IMR-90 (cell line): ENCODE data around the gene GALNT8. TPM values are rescaled to one million over a fixed set of nuclear protein-coding genes. Genes with fewer than 3 reads are reported as not detected.

ENCODE experiments used
- ATAC-seq: fragments of 200-7000 bp; cut with Tn5 transposase; 2 replicates; pipeline ENCODE4 v1.9.1; 2020; ENCODE audit warnings: low read depth, mild to moderate bottlenecking, moderate library complexity
- BruUV-seq: library from RNA; stranded (reverse); fragments of 400-500 nt; replicated peaks from 2 replicates; lab custom pipeline; 2021; lab: Mats Ljungman, UMichigan
- CTCF ChIA-PET: fragments of 300-600 bp; formaldehyde crosslinking; extraction: SDS; loops from one replicate; lab custom pipeline; 2021; ENCODE audit warnings: antibody characterized with exemption; lab: Yijun Ruan, JAX
- POLR2A ChIA-PET: fragments of 300-600 bp; sonication (Branson Sonifier 250); formaldehyde crosslinking; loops from one replicate; lab custom pipeline; 2022; ENCODE audit warnings: antibody characterized with exemption; ENCODE audit not compliant: unreplicated experiment; lab: Charles Lee
- DNase-seq: peaks from one replicate; pipeline ENCODE4 v3.0.0; 2013
- H2AFZ ChIP-seq: replicated peaks from 2 replicates; pipeline ENCODE3; 2013; ENCODE audit warnings: low read length, mild to moderate bottlenecking; ENCODE audit not compliant: poor library complexity
- H2AK5ac ChIP-seq: 2 replicates; pipeline ENCODE4 v1.6.1; 2013; ENCODE audit warnings: low read depth, low read length, inconsistent platforms
- H2AK9ac ChIP-seq: replicated peaks from 2 replicates; pipeline ENCODE3; 2013; ENCODE audit warnings: mild to moderate bottlenecking, low read depth, low read length, moderate library complexity; ENCODE audit not compliant: poor library complexity
- H2BK120ac ChIP-seq: 2 replicates; pipeline ENCODE4 v1.6.1; 2013; ENCODE audit warnings: low read depth, low read length, inconsistent platforms
- H2BK15ac ChIP-seq: 3 replicates; pipeline ENCODE4 v1.6.1; 2013; ENCODE audit warnings: low read depth, low read length, inconsistent platforms
- H2BK20ac ChIP-seq: 2 replicates; pipeline ENCODE4 v1.6.1; 2013; ENCODE audit warnings: low read depth, mild to moderate bottlenecking, inconsistent platforms, low read length, moderate library complexity
- H2BK5ac ChIP-seq: 2 replicates; pipeline ENCODE4 v1.6.1; 2013; ENCODE audit warnings: mild to moderate bottlenecking, low read depth, low read length, inconsistent platforms; ENCODE audit not compliant: poor library complexity, severe bottlenecking
- H3K14ac ChIP-seq: replicated peaks from 2 replicates; pipeline ENCODE4 v1.6.1; 2013; ENCODE audit warnings: low read depth, low read length, inconsistent platforms
- H3K18ac ChIP-seq: 2 replicates; pipeline ENCODE4 v1.6.1; 2013; ENCODE audit warnings: low read depth, low read length, control low read depth
- H3K23ac ChIP-seq: 2 replicates; pipeline ENCODE4 v1.6.1; 2013; ENCODE audit warnings: low read depth, low read length, inconsistent platforms
- H3K27ac ChIP-seq: 2 replicates; pipeline ENCODE4 v1.5.1; 2013; ENCODE audit warnings: mild to moderate bottlenecking, control low read depth, low read length; ENCODE audit not compliant: insufficient read depth
- H3K27me3 ChIP-seq: 2 replicates; pipeline ENCODE4 v1.6.1; 2013; ENCODE audit warnings: low read length; ENCODE audit not compliant: control insufficient read depth, insufficient read depth
- H3K36me3 ChIP-seq: 2 replicates; pipeline ENCODE4 v1.6.1; 2013; ENCODE audit warnings: low read length, mixed read lengths; ENCODE audit not compliant: control insufficient read depth, insufficient read depth
- H3K4ac ChIP-seq: 2 replicates; pipeline ENCODE4 v1.6.1; 2013; ENCODE audit warnings: low read depth, low read length, inconsistent platforms
- H3K4me1 ChIP-seq: 2 replicates; pipeline ENCODE4 v1.6.1; 2013; ENCODE audit warnings: low read length, mixed read lengths; ENCODE audit not compliant: control insufficient read depth, insufficient read depth
- H3K4me2 ChIP-seq: 2 replicates; pipeline ENCODE4 v1.6.1; 2013; ENCODE audit warnings: low read depth, mild to moderate bottlenecking, control low read depth, low read length, moderate library complexity
- H3K4me3 ChIP-seq: 2 replicates; pipeline ENCODE4 v1.5.1; 2013; ENCODE audit warnings: low read depth, mild to moderate bottlenecking, control low read depth, low read length, moderate library complexity; ENCODE audit not compliant: insufficient read depth
- H3K56ac ChIP-seq: 2 replicates; pipeline ENCODE4 v1.6.1; 2013; ENCODE audit warnings: low read length, inconsistent platforms; ENCODE audit not compliant: insufficient read depth; ENCODE audit errors: extremely low read depth
- H3K79me1 ChIP-seq, 2 experiments: 2 replicates each; pipeline ENCODE4 v1.6.1; 2013; ENCODE audit warnings: low read length in 2 of 2, inconsistent platforms in 1 of 2, low read depth in 1 of 2
- H3K9ac ChIP-seq: 2 replicates; pipeline ENCODE4 v1.6.1; 2013; ENCODE audit warnings: low read depth, low read length, control low read depth
- H3K9me1 ChIP-seq: 2 replicates; pipeline ENCODE4 v1.6.1; 2013; ENCODE audit warnings: low read length, inconsistent platforms; ENCODE audit not compliant: insufficient read depth
- H3K9me3 ChIP-seq: 2 replicates; pipeline ENCODE4 v1.6.1; 2013; ENCODE audit warnings: low read length; ENCODE audit not compliant: control insufficient read depth, insufficient read depth
- H4K20me1 ChIP-seq: 2 replicates; pipeline ENCODE4 v1.6.1; 2013; ENCODE audit warnings: low read length, inconsistent platforms; ENCODE audit not compliant: insufficient read depth
- H4K5ac ChIP-seq: 2 replicates; pipeline ENCODE4 v1.6.1; 2013; ENCODE audit warnings: mild to moderate bottlenecking, low read depth, low read length, control low read depth
- H4K8ac ChIP-seq, 2 experiments: 2 replicates each; pipeline ENCODE4 v1.6.1; 2013; ENCODE audit warnings: low read depth in 2 of 2, low read length in 2 of 2, control low read depth in 1 of 2, inconsistent platforms in 1 of 2
- H4K91ac ChIP-seq: 2 replicates; pipeline ENCODE4 v1.6.1; 2013; ENCODE audit warnings: low read depth, low read length, inconsistent platforms; ENCODE audit not compliant: insufficient read depth
- BHLHE40 ChIP-seq: fragments of 150-350 bp; IDR thresholded peaks from 2 replicates; pipeline ENCODE4 v1.6.1; 2016; ENCODE audit warnings: mild to moderate bottlenecking, low read depth, low read length
- CEBPB ChIP-seq: IDR thresholded peaks from 2 replicates; pipeline ENCODE4 v1.6.1; 2012; ENCODE audit warnings: low read depth, low read length, improper control_type of control experiment
- CHD1 ChIP-seq: IDR thresholded peaks from 2 replicates; pipeline ENCODE4 v1.6.1; 2012; ENCODE audit warnings: low read depth, low read length, improper control_type of control experiment
- FOS ChIP-seq: fragments of 150-350 bp; IDR thresholded peaks from 2 replicates; pipeline ENCODE4 v1.6.1; 2016; ENCODE audit warnings: low read depth, low read length
- MAFK ChIP-seq: IDR thresholded peaks from 2 replicates; pipeline ENCODE4 v1.6.1; 2012; ENCODE audit warnings: low read depth, low read length, improper control_type of control experiment
- MAZ ChIP-seq: IDR thresholded peaks from 2 replicates; pipeline ENCODE4 v1.6.1; 2012; ENCODE audit warnings: low read depth, mild to moderate bottlenecking, low read length, improper control_type of control experiment, moderate library complexity, borderline replicate concordance
- MXI1 ChIP-seq: IDR thresholded peaks from 2 replicates; pipeline ENCODE4 v1.6.1; 2012; ENCODE audit warnings: low read depth, mild to moderate bottlenecking, low read length, moderate library complexity, borderline replicate concordance
- NFE2L2 ChIP-seq: fragments of 150-350 bp; IDR thresholded peaks from 2 replicates; pipeline ENCODE4 v1.6.1; 2016; ENCODE audit warnings: low read depth, mild to moderate bottlenecking, low read length
- POLR2A ChIP-seq: IDR thresholded peaks from 2 replicates; pipeline ENCODE4 v1.6.1; 2012; ENCODE audit warnings: mild to moderate bottlenecking, low read depth, low read length
- RAD21 ChIP-seq: IDR thresholded peaks from 2 replicates; pipeline ENCODE4 v1.6.1; 2012; ENCODE audit warnings: low read length, improper control_type of control experiment
- RCOR1 ChIP-seq: IDR thresholded peaks from 2 replicates; pipeline ENCODE4 v1.6.1; 2012; ENCODE audit warnings: mild to moderate bottlenecking, low read length, improper control_type of control experiment; ENCODE audit not compliant: insufficient replicate concordance
- RFX5 ChIP-seq: IDR thresholded peaks from 2 replicates; pipeline ENCODE4 v1.8.0; 2012; ENCODE audit warnings: low read depth, mild to moderate bottlenecking, low read length, moderate library complexity
- SMC3 ChIP-seq: fragments of 150-350 bp; IDR thresholded peaks from 2 replicates; pipeline ENCODE4 v1.6.1; 2016; ENCODE audit warnings: low read depth, mild to moderate bottlenecking, antibody characterized with exemption, low read length, moderate library complexity
- USF2 ChIP-seq: fragments of 150-350 bp; IDR thresholded peaks from 2 replicates; pipeline ENCODE4 v1.6.1; 2017; ENCODE audit warnings: mild to moderate bottlenecking, antibody characterized with exemption, low read length, low read depth
- WGBS, 2 experiments: methylation state at CpG; one replicate each; pipeline versions ENCODE4 v1.1.5 to v1.1.7; 2013; ENCODE audit warnings: missing lambda C conversion rate in 2 of 2; ENCODE audit not compliant: insufficient read length in 1 of 2; ENCODE audit errors: extremely low coverage in 2 of 2; 5-methylcytosine and 5-hydroxymethylcytosine counted together
- dilution Hi-C: fragments of 300-500 bp; cut with HindIII; formaldehyde crosslinking; loops from one replicate; pipeline ENCODE4 v1.14.3; 2018; ENCODE audit warnings: low sequenced_read_pairs; ENCODE audit not compliant: unreplicated experiment
- in situ Hi-C: fragments of 300-500 bp; cut with MboI; formaldehyde crosslinking; loops from 3 replicates; pipeline ENCODE4 v1.14.3; 2019; ENCODE audit warnings: low sequenced_read_pairs, inconsistent platforms, mixed read lengths
- intact Hi-C: fragments of 100-400 bp; cut with micrococcal nuclease; formaldehyde crosslinking; loops from 2 replicates; pipeline ENCODE4 v1.10.0; 2022
- polyA plus RNA-seq, 3 experiments: library from polyadenylated mRNA; depleted of rRNA; stranded (reverse); fragments of >200 nt; gene quantifications; 2 replicates each; pipeline ENCODE4 v1.2.3, GENCODE V29; 2012; ENCODE audit warnings: low replicate concordance in 1 of 3
- total RNA-seq: library from RNA; depleted of rRNA; stranded (reverse); fragments of >200 nt; gene quantifications from 2 replicates; pipeline ENCODE4 v1.2.3, GENCODE V29; 2012
- TF ChIP-seq, protein P1 (sequence below): fragments of 150-350 bp; IDR thresholded peaks from 2 replicates; pipeline ENCODE4 v1.6.1; 2016; ENCODE audit warnings: low read depth, mild to moderate bottlenecking, low read length, moderate library complexity, borderline replicate concordance
- TF ChIP-seq, protein P2 (sequence below): conservative IDR thresholded peaks from 2 replicates; pipeline ENCODE4 v1.5.1; 2012; ENCODE audit warnings: mild to moderate bottlenecking, low read depth, low read length, improper control_type of control experiment

GALNT8 gene
- total and polyA plus RNA-seq, 2 of the 4 experiments (the other 2 are of a cell fraction) = not detected

DNA sequence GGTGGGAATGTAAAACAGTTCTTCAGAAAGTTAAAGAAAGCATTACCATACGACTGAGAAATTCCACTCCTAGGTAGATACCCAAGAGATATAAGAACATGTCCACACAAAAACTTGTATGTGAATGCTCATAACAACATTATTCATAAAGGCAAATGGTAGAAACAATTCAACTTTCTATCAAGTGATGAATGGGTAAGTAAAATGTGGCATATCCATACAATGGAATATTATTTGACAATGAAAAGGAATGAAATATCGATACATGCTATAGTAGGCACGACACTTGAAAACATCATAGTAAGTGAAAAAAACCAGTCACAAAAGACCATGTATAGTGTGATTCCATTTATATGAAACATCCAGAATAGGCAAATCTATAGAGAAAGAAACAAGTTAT, 71.3 kb downstream of the GALNT8 start:
- Histone ChIP-seq H3K27me3 (no peaks in the 10 kb centered on the region; the same call in 1 of the 2 replicates), H2AK5ac (no peak overlapping the region), H3K14ac (no peak overlapping the region), H2AFZ (no peak overlapping the region), H3K4me1 (no peaks in the 10 kb centered on the region), H4K91ac (no peak overlapping the region), H4K8ac (no peak overlapping the region), H3K9me3 (no peaks in the 10 kb centered on the region), H3K56ac (no peak overlapping the region), H4K5ac (no peak overlapping the region), H2BK20ac (no peak overlapping the region), H2BK120ac (no peak overlapping the region), H3K4me2 (no peak overlapping the region), H3K4me3 (no peak overlapping the region), H2BK5ac (no peak overlapping the region), H2BK15ac (no peak overlapping the region), H2AK9ac (no peak overlapping the region), H3K36me3 (no peaks in the 10 kb centered on the region), H3K18ac (no peak overlapping the region), H3K9ac (no peak overlapping the region), H3K27ac (no peak overlapping the region), H4K20me1 (no peaks in the 10 kb centered on the region), H3K23ac (no peak overlapping the region), H3K4ac (no peak overlapping the region), H3K9me1 (no peaks in the 10 kb centered on the region), H3K79me1 (no peaks in the 10 kb centered on the region)
- in situ Hi-C loops (no loop called here), intact Hi-C loops (no loop called here), dilution Hi-C loops (no loop called here)
- ChIA-PET CTCF (no interaction called here), POLR2A (no interaction called here)
- no TSS peak for BruUV-seq
- ATAC-seq (no peak), DNase-seq (no peak)
- WGBS, 2 experiments = no CpG with 5 or more reads among the region's 3 CpGs
- TF ChIP-seq BHLHE40 = no peak
- TF ChIP-seq NFE2L2 = no peak
- TF ChIP-seq, protein P1, sequence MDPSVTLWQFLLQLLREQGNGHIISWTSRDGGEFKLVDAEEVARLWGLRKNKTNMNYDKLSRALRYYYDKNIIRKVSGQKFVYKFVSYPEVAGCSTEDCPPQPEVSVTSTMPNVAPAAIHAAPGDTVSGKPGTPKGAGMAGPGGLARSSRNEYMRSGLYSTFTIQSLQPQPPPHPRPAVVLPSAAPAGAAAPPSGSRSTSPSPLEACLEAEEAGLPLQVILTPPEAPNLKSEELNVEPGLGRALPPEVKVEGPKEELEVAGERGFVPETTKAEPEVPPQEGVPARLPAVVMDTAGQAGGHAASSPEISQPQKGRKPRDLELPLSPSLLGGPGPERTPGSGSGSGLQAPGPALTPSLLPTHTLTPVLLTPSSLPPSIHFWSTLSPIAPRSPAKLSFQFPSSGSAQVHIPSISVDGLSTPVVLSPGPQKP = no peak
- TF ChIP-seq, protein P2, sequence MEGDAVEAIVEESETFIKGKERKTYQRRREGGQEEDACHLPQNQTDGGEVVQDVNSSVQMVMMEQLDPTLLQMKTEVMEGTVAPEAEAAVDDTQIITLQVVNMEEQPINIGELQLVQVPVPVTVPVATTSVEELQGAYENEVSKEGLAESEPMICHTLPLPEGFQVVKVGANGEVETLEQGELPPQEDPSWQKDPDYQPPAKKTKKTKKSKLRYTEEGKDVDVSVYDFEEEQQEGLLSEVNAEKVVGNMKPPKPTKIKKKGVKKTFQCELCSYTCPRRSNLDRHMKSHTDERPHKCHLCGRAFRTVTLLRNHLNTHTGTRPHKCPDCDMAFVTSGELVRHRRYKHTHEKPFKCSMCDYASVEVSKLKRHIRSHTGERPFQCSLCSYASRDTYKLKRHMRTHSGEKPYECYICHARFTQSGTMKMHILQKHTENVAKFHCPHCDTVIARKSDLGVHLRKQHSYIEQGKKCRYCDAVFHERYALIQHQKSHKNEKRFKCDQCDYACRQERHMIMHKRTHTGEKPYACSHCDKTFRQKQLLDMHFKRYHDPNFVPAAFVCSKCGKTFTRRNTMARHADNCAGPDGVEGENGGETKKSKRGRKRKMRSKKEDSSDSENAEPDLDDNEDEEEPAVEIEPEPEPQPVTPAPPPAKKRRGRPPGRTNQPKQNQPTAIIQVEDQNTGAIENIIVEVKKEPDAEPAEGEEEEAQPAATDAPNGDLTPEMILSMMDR = no peak
- no peak for TF ChIP-seq MAFK
- no peak for TF ChIP-seq CHD1
- no peak for TF ChIP-seq MAZ
- TF ChIP-seq SMC3 = no peak
- no peak for TF ChIP-seq POLR2A
- TF ChIP-seq MXI1 = no peak
- no peak for TF ChIP-seq FOS
- no peak for TF ChIP-seq RFX5
- no peak for TF ChIP-seq RAD21
- no peak for TF ChIP-seq USF2
- TF ChIP-seq CEBPB = no peak
- no peak for TF ChIP-seq RCOR1
